Stimulated activated CD8-positive, alpha-beta memory T cell treated with anti-CD3 and anti-CD28 coated beads, Interleukin-12 subunit alpha, Interleukin-12 subunit beta, amount 100 ng/mL, for 4 hours (primary cell): ENCODE data around the gene SAYSD1.

Experiments
- DNase-seq: peaks from one replicate; pipeline ENCODE4 v3.0.0-alpha.2; 2020; ENCODE audit warnings: low read depth

Gene SAYSD1

DNA sequence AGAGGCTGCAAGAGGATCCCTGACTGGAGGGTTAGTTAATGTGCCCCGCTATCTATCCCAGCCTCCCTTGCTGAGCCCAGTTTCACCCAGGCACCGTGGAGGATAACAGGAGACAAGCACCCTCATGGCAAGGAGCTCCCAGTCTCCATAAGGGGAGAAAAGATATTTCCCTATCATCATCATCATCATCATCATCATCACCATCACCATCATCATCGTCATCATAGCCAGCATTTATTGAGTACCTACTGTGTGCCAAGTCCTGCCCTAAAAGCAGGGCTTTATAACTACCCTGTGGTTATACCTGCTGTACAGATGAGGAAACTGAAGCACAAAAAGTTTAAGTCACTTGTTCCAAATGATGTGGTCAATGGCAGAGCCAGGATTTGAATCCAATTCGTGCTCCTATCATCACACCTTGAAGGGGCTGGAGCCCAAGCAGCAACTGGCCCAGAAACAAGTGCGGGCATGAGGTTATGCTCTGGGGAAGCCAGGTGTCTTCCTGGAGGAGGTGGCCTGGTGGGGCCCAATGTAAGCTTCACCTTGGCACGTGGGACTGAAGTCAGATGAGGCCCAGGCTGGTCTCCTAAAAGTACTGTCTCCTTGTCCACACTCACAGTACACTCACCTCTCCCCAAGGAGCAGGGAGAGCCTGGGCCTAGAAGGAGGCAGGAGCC, 56.4 kb downstream of the SAYSD1 start:
- no peak for DNase-seq

DNA sequence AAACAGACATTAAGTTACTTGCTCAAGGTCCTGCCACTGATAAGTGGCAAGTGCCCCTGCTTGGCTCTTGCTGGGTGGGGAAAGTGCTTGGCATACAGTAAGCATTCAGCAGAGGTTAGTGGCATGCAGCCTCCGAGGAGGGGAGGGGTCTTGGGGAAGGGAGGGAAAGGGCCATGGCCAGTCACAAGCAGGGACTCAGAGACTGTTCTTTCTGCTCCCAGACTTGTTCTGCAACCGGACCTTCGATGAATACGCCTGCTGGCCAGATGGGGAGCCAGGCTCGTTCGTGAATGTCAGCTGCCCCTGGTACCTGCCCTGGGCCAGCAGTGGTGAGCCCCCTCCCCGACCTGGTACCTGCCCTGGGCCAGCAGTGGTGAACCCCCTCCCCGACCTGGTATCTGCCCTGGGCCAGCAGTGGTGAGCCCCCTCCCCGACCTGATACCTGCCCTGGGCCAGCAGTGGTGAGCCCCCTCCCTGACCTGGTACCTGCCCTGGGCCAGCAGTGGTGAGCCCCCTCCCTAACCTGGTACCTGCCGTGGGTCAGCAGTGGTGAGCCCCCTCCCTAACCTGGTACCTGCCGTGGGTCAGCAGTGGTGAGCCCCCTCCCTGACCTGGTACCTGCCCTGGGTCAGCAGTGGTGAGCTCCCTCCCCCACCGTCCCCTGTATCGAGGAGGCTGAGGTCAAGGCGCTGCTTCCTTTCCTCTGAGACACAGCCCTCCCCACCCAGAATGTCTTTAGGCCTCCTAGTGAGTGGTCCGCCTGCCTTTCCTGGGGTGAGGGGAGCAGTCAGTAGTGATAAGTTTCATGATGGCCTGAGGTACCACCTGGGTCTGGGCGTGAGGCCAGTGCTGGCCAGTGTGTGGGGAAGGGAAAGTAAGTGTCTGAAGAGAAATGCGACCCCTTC, 57.5 kb downstream of the SAYSD1 start:
- no peak for DNase-seq

DNA sequence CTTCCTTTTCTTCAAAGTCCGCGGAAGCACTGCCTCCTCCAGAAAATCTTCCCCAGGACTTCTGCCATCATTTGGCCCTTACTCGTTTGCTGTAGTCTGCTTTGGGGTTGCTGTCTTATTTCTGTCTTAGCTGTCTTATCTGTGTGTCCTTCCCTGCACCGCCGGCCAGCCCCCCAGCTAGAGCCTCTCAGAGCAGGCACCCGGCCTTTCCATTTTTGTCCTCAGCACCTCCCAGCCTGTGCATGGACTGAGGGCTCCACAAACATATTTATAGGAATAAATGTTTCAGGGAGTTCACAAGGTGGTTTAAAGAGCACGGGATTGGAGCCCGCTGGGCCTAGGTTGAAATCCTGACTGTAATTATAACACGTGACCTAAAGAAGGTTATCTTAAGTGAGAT, 58.3 kb downstream of the SAYSD1 start:
- DNase-seq, result no peak

DNA sequence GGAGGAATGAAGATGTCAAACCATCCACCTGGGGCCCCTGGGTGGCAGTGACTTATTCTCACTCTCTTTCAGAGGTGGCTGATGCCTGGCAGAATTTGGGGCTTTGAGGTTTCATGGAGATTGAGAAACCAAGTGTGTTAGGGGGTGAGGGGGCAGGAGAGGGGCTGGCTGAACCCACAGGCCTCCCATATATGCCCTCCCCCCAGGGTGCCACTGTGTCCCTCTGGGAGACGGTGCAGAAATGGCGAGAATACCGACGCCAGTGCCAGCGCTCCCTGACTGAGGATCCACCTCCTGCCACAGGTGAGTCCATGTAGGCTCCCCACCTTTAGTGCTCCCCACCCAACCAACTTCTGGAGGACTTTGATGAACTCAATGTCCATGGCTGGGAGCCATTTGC, 58.8 kb downstream of the SAYSD1 start:
- no peak for DNase-seq

DNA sequence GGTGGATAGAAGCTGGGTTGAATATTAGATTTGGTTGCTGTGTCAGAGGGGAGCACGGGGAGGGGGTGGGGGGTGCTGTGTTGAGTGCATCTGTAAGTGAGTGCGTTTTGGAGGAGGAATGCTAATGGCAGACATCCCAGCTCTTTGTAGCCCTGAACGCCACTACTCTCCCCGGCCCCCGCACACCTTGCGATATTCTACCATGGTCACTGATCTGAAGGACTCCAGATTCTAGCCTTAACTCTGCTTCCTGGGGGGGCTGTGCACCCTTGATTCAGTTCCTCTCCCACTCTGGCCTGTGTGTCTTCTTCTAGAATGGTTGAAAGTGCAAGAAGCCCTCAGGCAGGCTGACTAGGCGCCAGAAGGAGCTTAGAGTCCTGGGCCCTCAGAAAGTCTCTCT, 59.3 kb downstream of the SAYSD1 start:
- no peak for DNase-seq

DNA sequence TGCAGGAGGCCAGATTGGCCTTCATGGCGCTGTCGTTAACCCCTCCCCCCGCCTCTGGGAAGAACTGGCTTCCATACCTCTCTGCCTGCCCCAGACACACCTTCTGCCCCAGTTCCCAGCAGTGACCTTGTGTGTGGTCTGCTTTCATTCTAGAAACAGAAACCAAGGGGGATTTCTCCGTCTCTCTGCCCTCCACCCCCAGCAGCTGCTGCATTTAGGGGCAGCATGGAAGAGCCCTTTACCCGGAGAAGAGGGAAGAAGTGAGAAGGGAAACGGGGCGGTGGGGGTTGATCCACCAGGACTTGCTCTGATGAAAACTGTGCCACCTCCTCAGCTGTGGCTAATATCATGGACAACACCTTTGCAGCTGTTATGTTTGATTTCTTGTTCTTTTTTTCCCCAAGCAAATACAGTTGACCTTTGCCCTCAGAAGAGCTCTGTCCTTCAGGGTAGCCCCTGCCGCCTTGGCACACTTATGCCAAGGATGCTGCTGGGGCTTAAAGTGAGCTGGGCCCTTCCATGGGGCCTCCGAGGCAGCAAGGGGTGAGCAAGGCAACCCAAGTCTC, 60.3 kb downstream of the SAYSD1 start:
- no peak for DNase-seq
